ENCODE measurements around the gene TCN2.

GRCh38 chr22:30640361-30640760, 33.4 kb downstream of the TCN2 start:
- TF ChIP-seq SNAI2 (CRISPR knock-in tag; IDR thresholded peaks at IDR 0.05): no peak
- TF ChIP-seq RARB (CRISPR knock-in tag; IDR thresholded peaks at IDR 0.05): no peak
- no peak for TF ChIP-seq OSR1 (CRISPR knock-in tag; IDR thresholded peaks at IDR 0.05)
- no peak for TF ChIP-seq ARNTL (CRISPR knock-in tag; IDR thresholded peaks at IDR 0.05; ENCODE audit: borderline replicate concordance, low read depth)
- TF ChIP-seq CSDC2 (CRISPR knock-in tag; IDR thresholded peaks at IDR 0.05): no peak
